A549 (cell line): ENCODE data around the gene RTN4. TPM values are rescaled to one million over a fixed set of nuclear protein-coding genes. Genes with fewer than 3 reads are reported as not detected.

Experiments
- ATAC-seq, 2 experiments: fragments of 200-7000 bp in 1 of 2; fragments of >200 bp in 1 of 2; cut with Nextera tagmentation in 1 of 2; cut with Tn5 transposase in 1 of 2; 3 replicates each; pipeline versions ENCODE4 v1.8.0 to v1.9.1; 2018 to 2020; ENCODE audit warnings: mild to moderate bottlenecking in 1 of 2, moderate library complexity in 1 of 2
- CTCF ChIA-PET: fragments of 300-600 bp; sonication (Branson Sonifier 250); formaldehyde crosslinking; extraction: SDS; loops from one replicate; lab custom pipeline; 2021; ENCODE audit warnings: antibody characterized with exemption, inconsistent platforms; lab: Yijun Ruan, JAX
- POLR2A ChIA-PET: fragments of 350-600 bp; formaldehyde crosslinking; extraction: SDS; loops from one replicate; lab custom pipeline; 2021; ENCODE audit warnings: antibody characterized with exemption, inconsistent platforms; lab: Yijun Ruan, JAX
- DNase-seq, 2 experiments: peaks; one replicate each; pipeline versions ENCODE4 v3.0.0 to v3.0.0-alpha.2; 2011 to 2016; ENCODE audit warnings: low read depth in 1 of 2, low spot score in 1 of 2
- FAIRE-seq: peaks from 2 replicates; lab custom pipeline; 2011; peaks lifted over from hg19 to GRCh38; lab: Jason Lieb, UNC
- H3K27ac ChIP-seq, 2 experiments: fragments of >200 bp; sonication (Bioruptor Twin); formaldehyde crosslinking; 3 replicates each; pipeline ENCODE4 v1.5.1; 2016 to 2017
- H3K4me1 ChIP-seq: fragments of >200 bp; sonication (Bioruptor Twin); formaldehyde crosslinking; 3 replicates; pipeline ENCODE4 v1.6.1; 2016
- H3K4me2 ChIP-seq: fragments of >200 bp; sonication (Bioruptor Twin); formaldehyde crosslinking; 3 replicates; pipeline ENCODE4 v1.6.1; 2016
- H3K4me3 ChIP-seq: fragments of >200 bp; sonication (Bioruptor Twin); formaldehyde crosslinking; 3 replicates; pipeline ENCODE4 v1.5.1; 2016
- H3K9me3 ChIP-seq: fragments of >200 bp; sonication (Bioruptor Twin); formaldehyde crosslinking; 3 replicates; pipeline ENCODE4 v1.6.1; 2016
- BHLHE40 ChIP-seq: IDR thresholded peaks from 2 replicates; pipeline ENCODE4 v1.6.1; 2012; ENCODE audit warnings: low read depth, low read length, inconsistent platforms
- CBX8 ChIP-seq: fragments of 200-600 bp; sonication (generic); IDR thresholded peaks from 2 replicates; pipeline ENCODE4 v1.6.1; 2016
- CEBPB ChIP-seq, 2 experiments: fragments of >200 bp in 1 of 2; sonication (Bioruptor Twin) in 1 of 2; formaldehyde crosslinking in 1 of 2; IDR thresholded peaks; 2 replicates each; pipeline ENCODE4 v1.6.1; 2012 to 2016
- HDAC2 ChIP-seq: fragments of 200-600 bp; sonication (generic); IDR thresholded peaks from 2 replicates; pipeline ENCODE4 v1.6.1; 2016
- JUN ChIP-seq, 2 experiments: fragments of >200 bp; sonication (Bioruptor Twin); formaldehyde crosslinking; IDR thresholded peaks; 2 replicates in 1 of 2; 3 replicates in 1 of 2; pipeline ENCODE4 v1.6.1; 2016 to 2017
- JUNB ChIP-seq: fragments of >200 bp; sonication (Bioruptor Twin); formaldehyde crosslinking; IDR thresholded peaks from 2 replicates; pipeline ENCODE4 v1.6.1; 2016
- KDM5A ChIP-seq: fragments of 200-600 bp; sonication (generic); IDR thresholded peaks from 2 replicates; pipeline ENCODE4 v1.6.1; 2016; ENCODE audit warnings: antibody characterized with exemption, mild to moderate bottlenecking
- POLR2AphosphoS2 ChIP-seq: conservative IDR thresholded peaks from 2 replicates; pipeline ENCODE4 v1.6.1; 2012; ENCODE audit warnings: low read length, improper control_type of control experiment, inconsistent platforms
- RAD21 ChIP-seq, 2 experiments: fragments of >200 bp in 1 of 2; sonication (Bioruptor Twin) in 1 of 2; formaldehyde crosslinking in 1 of 2; IDR thresholded peaks in 1 of 2; conservative IDR thresholded peaks in 1 of 2; 2 replicates in 1 of 2; 3 replicates in 1 of 2; pipeline ENCODE4 v1.6.1; 2012 to 2018; ENCODE audit warnings: inconsistent platforms in 1 of 2
- SMC3 ChIP-seq: fragments of >200 bp; sonication (Bioruptor Twin); formaldehyde crosslinking; IDR thresholded peaks from 3 replicates; pipeline ENCODE4 v1.6.1; 2018; ENCODE audit warnings: inconsistent platforms
- TFCP2L1 ChIP-seq: fragments of 250-450 bp; sonication (Bioruptor Pico); IDR thresholded peaks from 2 replicates; pipeline ENCODE4 v1.5.0; 2021; ENCODE audit warnings: mild to moderate bottlenecking
- TP53 ChIP-seq: fragments of 250-450 bp; sonication (Bioruptor Pico); IDR thresholded peaks from 2 replicates; pipeline ENCODE4 v1.5.0; 2021; ENCODE audit warnings: mild to moderate bottlenecking, moderate library complexity
- ZC3H11A ChIP-seq: fragments of 450-650 bp; IDR thresholded peaks from 2 replicates; pipeline ENCODE4 v1.6.1; 2014; ENCODE audit warnings: antibody characterized with exemption, mild to moderate bottlenecking
- ZFP36 ChIP-seq: fragments of 450-650 bp; IDR thresholded peaks from 2 replicates; pipeline ENCODE4 v1.6.1; 2014; ENCODE audit warnings: borderline replicate concordance; ENCODE audit not compliant: partially characterized antibody
- ZNF302 ChIP-seq: fragments of 250-450 bp; sonication (Bioruptor Pico); IDR thresholded peaks from 2 replicates; pipeline ENCODE4 v1.9.0; 2021; ENCODE audit warnings: inconsistent platforms, mild to moderate bottlenecking, moderate library complexity
- WGBS: methylation state at CpG from one replicate; pipeline ENCODE4 v1.1.6; 2017; ENCODE audit errors: missing lambda C conversion rate; 5-methylcytosine and 5-hydroxymethylcytosine counted together
- polyA plus RNA-seq, 4 experiments: library from polyadenylated mRNA; depleted of rRNA in 3 of 4; stranded (reverse); fragments of >200 nt; fragmentation: RNase III in 1 of 4; extraction: RNeasy Plus Mini Kit Qiagen cat#74134 plus additional on column Dnase treatment in 1 of 4; gene quantifications; 2 replicates in 3 of 4; 3 replicates in 1 of 4; pipeline ENCODE4 v1.2.3, GENCODE V29; 2011 to 2017
- TF ChIP-seq, protein P1 (sequence below): IDR thresholded peaks from 2 replicates; pipeline ENCODE4 v1.6.1; 2012; ENCODE audit warnings: low read depth, borderline replicate concordance
- TF ChIP-seq, protein P2 (sequence below): fragments of 450-650 bp; IDR thresholded peaks from 2 replicates; pipeline ENCODE4 v1.6.1; 2014; ENCODE audit warnings: antibody characterized with exemption
- TF ChIP-seq, protein P3 (sequence below): fragments of >200 bp; sonication (Bioruptor Twin); formaldehyde crosslinking; IDR thresholded peaks from 3 replicates; pipeline ENCODE4 v1.5.1; 2016

RTN4 gene
- polyA plus RNA-seq, 2 of the 4 experiments (the other 2 are of a cell fraction): 302 to 403 TPM

DNA sequence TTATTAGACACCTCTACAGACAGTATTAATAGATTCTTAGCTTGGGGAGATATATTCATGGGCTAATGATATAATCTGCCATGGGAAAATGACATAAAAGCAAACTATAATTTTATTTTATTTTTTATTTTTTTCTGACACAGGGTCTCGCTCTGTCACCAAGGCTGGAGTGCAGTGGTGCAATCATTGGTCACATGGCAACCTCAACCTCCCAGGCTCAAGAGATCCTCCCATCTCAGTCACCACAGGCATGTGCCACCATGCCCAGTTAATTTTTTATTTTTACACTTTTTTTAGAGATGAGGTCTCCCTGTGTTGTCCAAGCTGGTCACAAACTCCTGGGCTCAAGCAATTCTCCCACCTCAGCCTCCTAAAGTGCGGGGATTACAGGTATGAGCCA, 39.3 kb downstream of the RTN4 start:
- TF ChIP-seq, protein P1, sequence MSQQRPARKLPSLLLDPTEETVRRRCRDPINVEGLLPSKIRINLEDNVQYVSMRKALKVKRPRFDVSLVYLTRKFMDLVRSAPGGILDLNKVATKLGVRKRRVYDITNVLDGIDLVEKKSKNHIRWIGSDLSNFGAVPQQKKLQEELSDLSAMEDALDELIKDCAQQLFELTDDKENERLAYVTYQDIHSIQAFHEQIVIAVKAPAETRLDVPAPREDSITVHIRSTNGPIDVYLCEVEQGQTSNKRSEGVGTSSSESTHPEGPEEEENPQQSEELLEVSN: no peak
- no peak for TF ChIP-seq KDM5A
- TF ChIP-seq TFCP2L1 (CRISPR knock-in tag): no peak
- TF ChIP-seq, protein P2, sequence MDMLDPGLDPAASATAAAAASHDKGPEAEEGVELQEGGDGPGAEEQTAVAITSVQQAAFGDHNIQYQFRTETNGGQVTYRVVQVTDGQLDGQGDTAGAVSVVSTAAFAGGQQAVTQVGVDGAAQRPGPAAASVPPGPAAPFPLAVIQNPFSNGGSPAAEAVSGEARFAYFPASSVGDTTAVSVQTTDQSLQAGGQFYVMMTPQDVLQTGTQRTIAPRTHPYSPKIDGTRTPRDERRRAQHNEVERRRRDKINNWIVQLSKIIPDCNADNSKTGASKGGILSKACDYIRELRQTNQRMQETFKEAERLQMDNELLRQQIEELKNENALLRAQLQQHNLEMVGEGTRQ: peak; percentile 37; the same call in 1 of the 2 replicates
- no peak for TF ChIP-seq JUNB
- TF ChIP-seq HDAC2: no peak
- TF ChIP-seq, protein P3, sequence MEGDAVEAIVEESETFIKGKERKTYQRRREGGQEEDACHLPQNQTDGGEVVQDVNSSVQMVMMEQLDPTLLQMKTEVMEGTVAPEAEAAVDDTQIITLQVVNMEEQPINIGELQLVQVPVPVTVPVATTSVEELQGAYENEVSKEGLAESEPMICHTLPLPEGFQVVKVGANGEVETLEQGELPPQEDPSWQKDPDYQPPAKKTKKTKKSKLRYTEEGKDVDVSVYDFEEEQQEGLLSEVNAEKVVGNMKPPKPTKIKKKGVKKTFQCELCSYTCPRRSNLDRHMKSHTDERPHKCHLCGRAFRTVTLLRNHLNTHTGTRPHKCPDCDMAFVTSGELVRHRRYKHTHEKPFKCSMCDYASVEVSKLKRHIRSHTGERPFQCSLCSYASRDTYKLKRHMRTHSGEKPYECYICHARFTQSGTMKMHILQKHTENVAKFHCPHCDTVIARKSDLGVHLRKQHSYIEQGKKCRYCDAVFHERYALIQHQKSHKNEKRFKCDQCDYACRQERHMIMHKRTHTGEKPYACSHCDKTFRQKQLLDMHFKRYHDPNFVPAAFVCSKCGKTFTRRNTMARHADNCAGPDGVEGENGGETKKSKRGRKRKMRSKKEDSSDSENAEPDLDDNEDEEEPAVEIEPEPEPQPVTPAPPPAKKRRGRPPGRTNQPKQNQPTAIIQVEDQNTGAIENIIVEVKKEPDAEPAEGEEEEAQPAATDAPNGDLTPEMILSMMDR: no peak
- no peak for TF ChIP-seq SMC3
- peak; percentile 33 to 51; a peak in 2 of 4 replicates for TF ChIP-seq CEBPB (IDR thresholded peaks at IDR 0.05)
- no peak for TF ChIP-seq ZC3H11A
- FAIRE-seq (no peak), ATAC-seq (peak in 1 of 2 experiments; percentile 47; a peak in 2 of 6 replicates), DNase-seq (peak in 1 of 2 experiments; percentile 37)
- Histone ChIP-seq H3K9me3 (no peaks in the 10 kb centered on the region), H3K4me1 (peaks cover 99% of the 10 kb centered on the region), H3K4me3 (peak overlapping the region; percentile 4; the same call in 1 of the 3 replicates), H3K27ac (peak overlapping the region; percentile 18 to 62; a peak in 4 of 6 replicates), H3K4me2 (peak overlapping the region; percentile 80)
- WGBS: 61% methylated on average over 2 of the region's 2 CpGs
- ChIA-PET POLR2A (interaction anchor here (1.9 kb wide), 1 partner anchor 40 kb away, joined by 4 read pairs; the partner anchor contains the start of gene RTN4), CTCF (interaction anchor here (1.0 to 16.6 kb wide), 7 partner anchors 15 to 172 kb away, joined by 3 to 351 read pairs (median 4); no protein-coding TSS in a partner anchor)

DNA sequence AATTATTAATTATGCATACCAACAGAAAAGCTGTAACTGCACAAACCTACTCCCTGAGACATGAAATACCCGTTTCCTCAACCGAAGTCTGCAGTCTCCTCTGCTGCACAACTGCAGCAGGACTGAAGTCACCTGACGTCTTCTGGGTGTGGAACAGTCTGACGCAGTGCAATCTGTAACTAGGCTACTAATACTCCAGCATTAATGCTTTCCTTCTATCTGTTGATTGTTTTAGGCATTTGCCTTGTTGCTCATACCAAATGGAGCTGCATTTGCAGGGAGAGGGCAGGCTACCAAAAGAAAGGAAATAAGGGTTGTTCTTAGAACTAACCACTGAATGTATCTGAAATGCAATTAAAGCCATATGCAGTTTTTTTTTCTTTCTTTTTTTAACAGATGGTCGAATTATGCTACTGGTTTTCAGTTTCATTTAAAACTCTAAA, 40.1 kb downstream of the RTN4 start:
- ChIA-PET CTCF (interaction anchor here (1.0 to 16.6 kb wide), 8 partner anchors 11 to 160 kb away, joined by 3 to 351 read pairs (median 4); no protein-coding TSS in a partner anchor), POLR2A (interaction anchor here (1.9 kb wide), 1 partner anchor 40 kb away, joined by 4 read pairs; the partner anchor contains the start of gene RTN4)
- peak overlapping the region; percentile 15; the same call in 2 of the 3 replicates for H3K4me3 ChIP-seq
- ATAC-seq (peak; percentile 76 to 81), FAIRE-seq (no peak), DNase-seq (peak; percentile 26 to 67)
- TF ChIP-seq ZFP36 (no peak), POLR2AphosphoS2 (peak; percentile 78; the same call in 1 of the 2 replicates), RAD21 (conservative IDR thresholded peaks at IDR 0.05 in 1 of 2, IDR thresholded peaks at IDR 0.05 in 1 of 2) (no peak), ZNF302 (CRISPR knock-in tag) (no peak)
- TF ChIP-seq, protein P2: peak; percentile 56
- H3K27ac ChIP-seq: peak overlapping the region; percentile 1 to 68; a peak in 4 of 6 replicates
- peak overlapping the region; percentile 80 for H3K4me2 ChIP-seq
- no peaks in the 10 kb centered on the region for H3K9me3 ChIP-seq
- 6% methylated on average over 5 of the region's 5 CpGs for WGBS
- peaks cover 94% of the 10 kb centered on the region for H3K4me1 ChIP-seq

DNA sequence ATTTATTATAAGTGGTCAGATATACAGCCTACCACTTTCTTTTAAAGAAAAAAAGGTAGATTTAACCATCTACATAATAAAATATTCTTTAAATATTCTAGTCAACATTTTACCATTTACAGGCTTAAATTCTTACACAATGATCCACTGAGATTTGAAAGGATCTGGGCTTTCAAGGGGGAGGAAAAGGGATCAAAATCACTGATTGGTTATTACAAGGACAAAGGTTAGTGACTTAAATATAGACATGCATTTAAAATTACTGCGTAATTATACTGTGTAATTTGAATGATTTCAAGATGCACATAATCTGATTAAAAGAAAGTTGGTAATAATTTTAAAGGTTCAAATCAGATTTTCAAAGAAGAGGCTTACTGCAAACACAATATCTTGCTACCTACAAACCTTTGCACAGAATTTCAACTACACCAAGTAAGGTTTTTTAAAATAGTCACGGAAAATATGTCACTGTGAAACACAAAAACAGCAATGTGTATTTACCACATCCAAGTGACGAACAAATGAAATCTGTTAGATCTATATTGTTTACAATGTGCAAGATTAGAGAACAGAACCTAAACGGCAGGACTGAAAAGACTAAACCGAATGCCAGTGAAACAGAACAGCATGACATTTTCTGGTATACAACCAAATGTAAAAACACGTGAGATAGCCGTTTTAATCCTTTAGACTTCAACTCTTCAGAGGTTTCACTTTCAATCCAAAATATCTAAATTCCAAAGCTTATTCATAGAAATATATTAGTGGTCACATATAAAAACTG, 40.8 kb downstream of the RTN4 start:
- H3K4me3 ChIP-seq: peak overlapping the region; percentile 15; the same call in 2 of the 3 replicates
- 53% methylated on average over 7 of the region's 7 CpGs for WGBS
- H3K4me2 ChIP-seq: peak overlapping the region; percentile 80
- 0 out of 5 replicates have a peak, but pooled peaks of 1 of the 2 experiments have one; percentile 46 for TF ChIP-seq JUN (IDR thresholded peaks at IDR 0.05)
- TF ChIP-seq TP53 (CRISPR knock-in tag): no peak
- no peak for TF ChIP-seq CBX8
- TF ChIP-seq BHLHE40: no peak
- ATAC-seq: no peak
- ChIA-PET CTCF (interaction anchor here (0.7 to 16.6 kb wide), 8 partner anchors 10 to 161 kb away, joined by 3 to 351 read pairs (median 4); no protein-coding TSS in a partner anchor), POLR2A (interaction anchor here (1.9 kb wide), 1 partner anchor 41 kb away, joined by 4 read pairs; the partner anchor contains the start of gene RTN4)
- peaks cover 96% of the 10 kb centered on the region for H3K4me1 ChIP-seq
- DNase-seq: no peak
- no peaks in the 10 kb centered on the region for H3K9me3 ChIP-seq
- FAIRE-seq: peak; percentile 36
- H3K27ac ChIP-seq: peak overlapping the region; percentile 1 to 68; a peak in 4 of 6 replicates
